GM12865 (cell line): ENCODE results near the gene MTM1.

Experiments
- DNase-seq: peaks from one replicate; pipeline ENCODE4 v3.0.0; 2010; ENCODE audit warnings: low read depth
- H3K4me3 ChIP-seq: 2 replicates; pipeline ENCODE4 v1.5.1; 2011; ENCODE audit warnings: mild to moderate bottlenecking, low read depth, low read length, control low read depth
- TF ChIP-seq, protein P1 (sequence below): IDR thresholded peaks from 2 replicates; pipeline ENCODE4 v1.5.1; 2011; ENCODE audit warnings: low read length, control low read depth, low read depth, inconsistent platforms; ENCODE audit not compliant: insufficient read depth; ENCODE audit errors: missing control alignments

MTM1 gene

DNA sequence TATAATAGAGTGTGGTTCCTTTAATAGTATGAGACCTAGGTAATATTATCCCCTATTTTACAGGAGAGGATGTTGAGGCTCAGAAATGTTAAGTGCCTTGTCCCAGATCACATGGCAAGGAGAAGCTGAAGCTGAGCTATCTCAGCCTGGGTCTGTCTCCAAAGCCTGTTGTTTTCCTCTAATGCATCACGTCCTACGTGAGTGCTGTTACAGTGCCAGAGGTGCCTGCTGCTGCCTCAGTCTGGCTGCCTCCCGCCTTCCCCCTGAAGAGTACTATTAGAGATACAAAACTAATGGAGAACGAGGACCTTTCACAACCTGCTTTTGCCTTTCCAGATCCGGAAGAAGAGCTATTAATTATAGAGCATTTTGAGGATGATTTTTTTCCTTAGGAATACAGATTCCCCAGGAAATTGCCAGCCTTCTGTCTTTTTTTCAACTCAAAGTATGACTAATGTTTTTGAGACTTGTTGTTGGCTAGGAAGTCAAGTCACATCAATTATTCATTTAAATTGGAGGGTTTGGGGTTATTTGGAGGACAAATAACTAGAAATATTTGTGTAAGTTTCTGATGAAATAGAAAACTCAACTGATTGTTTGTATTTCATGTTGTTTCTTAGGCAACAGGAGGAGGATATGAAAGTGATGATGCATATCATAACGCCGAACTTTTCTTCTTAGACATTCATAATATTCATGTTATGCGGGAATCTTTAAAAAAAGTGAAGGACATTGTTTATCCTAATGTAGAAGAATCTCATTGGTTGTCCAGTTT, 80.9 kb downstream of the MTM1 start:
- TF ChIP-seq, protein P1, sequence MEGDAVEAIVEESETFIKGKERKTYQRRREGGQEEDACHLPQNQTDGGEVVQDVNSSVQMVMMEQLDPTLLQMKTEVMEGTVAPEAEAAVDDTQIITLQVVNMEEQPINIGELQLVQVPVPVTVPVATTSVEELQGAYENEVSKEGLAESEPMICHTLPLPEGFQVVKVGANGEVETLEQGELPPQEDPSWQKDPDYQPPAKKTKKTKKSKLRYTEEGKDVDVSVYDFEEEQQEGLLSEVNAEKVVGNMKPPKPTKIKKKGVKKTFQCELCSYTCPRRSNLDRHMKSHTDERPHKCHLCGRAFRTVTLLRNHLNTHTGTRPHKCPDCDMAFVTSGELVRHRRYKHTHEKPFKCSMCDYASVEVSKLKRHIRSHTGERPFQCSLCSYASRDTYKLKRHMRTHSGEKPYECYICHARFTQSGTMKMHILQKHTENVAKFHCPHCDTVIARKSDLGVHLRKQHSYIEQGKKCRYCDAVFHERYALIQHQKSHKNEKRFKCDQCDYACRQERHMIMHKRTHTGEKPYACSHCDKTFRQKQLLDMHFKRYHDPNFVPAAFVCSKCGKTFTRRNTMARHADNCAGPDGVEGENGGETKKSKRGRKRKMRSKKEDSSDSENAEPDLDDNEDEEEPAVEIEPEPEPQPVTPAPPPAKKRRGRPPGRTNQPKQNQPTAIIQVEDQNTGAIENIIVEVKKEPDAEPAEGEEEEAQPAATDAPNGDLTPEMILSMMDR: no peak
- DNase-seq: no peak
- no peak overlapping the region for H3K4me3 ChIP-seq

GRCh38 chrX:150651906-150652305, 83.5 kb downstream of the MTM1 start:
- no peak overlapping the region for H3K4me3 ChIP-seq
- DNase-seq: no peak
- TF ChIP-seq, protein P1: no peak

DNA sequence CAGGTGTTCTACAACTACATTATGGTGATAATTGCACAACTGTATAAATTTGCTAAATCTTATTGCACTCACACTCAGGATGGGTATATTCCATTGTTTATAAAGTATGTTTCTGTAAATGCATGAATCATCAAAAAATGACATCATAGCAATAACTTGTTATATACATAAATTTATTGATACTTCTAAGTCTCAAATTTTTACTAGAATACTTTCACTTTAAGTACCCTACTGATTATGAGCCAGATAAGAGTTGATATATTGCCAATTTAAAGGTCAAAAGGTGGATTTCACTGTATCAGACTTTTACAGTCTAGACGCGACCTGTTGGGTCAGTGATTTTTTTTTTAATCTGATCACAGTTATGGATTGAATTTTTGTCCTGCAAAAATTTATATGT, 87.4 kb downstream of the MTM1 start:
- TF ChIP-seq, protein P1: no peak
- H3K4me3 ChIP-seq: no peak overlapping the region
- DNase-seq: no peak

- DNase-seq: no peak
- H3K4me3 ChIP-seq: no peak overlapping the region
- TF ChIP-seq, protein P1: no peak
Observed at GRCh38 chrX:150663073-150663472, 94.7 kb downstream of the MTM1 start.

DNA sequence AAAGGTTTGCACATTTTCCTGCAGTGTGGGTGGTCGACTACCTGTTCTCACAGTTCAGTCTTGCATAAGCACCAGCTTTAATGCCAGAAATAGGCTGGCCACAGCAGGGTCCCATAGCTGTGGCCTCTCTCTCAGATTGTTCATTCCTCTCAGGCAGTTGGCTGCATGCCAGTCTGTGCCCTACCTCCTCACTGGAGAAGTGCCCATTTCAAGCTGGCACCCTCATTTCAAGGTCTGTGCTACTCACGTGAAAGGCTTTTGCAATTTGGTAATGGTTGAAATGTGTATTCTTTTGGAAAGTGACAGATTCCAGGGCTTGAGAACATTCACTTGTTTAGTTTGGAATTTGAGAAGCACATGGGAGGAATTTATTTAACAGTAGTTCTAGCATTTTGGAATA, 95.9 kb downstream of the MTM1 start:
- TF ChIP-seq, protein P1: no peak
- DNase-seq: no peak
- H3K4me3 ChIP-seq: no peak overlapping the region

- H3K4me3 ChIP-seq: no peak overlapping the region
- TF ChIP-seq, protein P1: no peak
- DNase-seq: no peak
Observed at GRCh38 chrX:150676221-150676620, 107.8 kb downstream of the MTM1 start.

- DNase-seq: no peak
- no peak overlapping the region for H3K4me3 ChIP-seq
- TF ChIP-seq, protein P1: peak; percentile 16
Observed at GRCh38 chrX:150680974-150681373, 112.6 kb downstream of the MTM1 start.
